ENCODE data around the gene OR10V1.
A peak's percentile ranks its signal among the peaks of the same experiment; 100 is the strongest.
"Not testable (repeated sequence)": the region's sequence is repeated elsewhere in the genome, so short reads cannot be mapped to it uniquely, and the experiment has no call there.

OR10V1 gene

DNA sequence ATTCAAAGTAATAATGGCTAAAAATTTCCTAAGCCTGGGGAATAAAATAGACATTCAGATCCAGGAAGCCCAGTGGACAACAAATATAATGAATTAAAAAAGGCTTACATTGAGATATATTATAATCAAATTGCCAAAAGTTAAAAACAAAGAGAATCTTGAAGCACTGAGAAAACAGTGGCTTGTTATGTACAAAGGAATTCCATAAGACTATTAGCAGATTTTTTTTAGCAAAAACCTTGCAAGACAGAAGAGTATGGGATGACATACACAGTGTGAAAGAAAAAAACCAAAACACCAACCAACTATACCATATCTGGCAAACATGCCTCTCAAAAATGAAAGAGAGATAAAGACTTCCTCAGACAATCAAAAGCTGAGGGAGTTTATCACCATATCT lies 20.7 kb downstream of the OR10V1 start:
- Mint-ChIP-seq H3K27me3 (peaks cover 34% of the 10 kb centered on the region), H3K36me3 (ENCODE audit: low read depth) (no peaks in the 10 kb centered on the region), H3K4me1 (no peaks in the 10 kb centered on the region)

GRCh38 chr11:59691156-59691555 lies 22.5 kb downstream of the OR10V1 start:
- Mint-ChIP-seq H3K36me3 (ENCODE audit: low read depth) (no peaks in the 10 kb centered on the region), H3K4me3 (no peak overlapping the region), H3K4me1 (no peaks in the 10 kb centered on the region), H3K27me3 (peaks cover 35% of the 10 kb centered on the region), H3K27ac (no peak overlapping the region), H3K9me3 (peaks cover 15% of the 10 kb centered on the region)
- DNase-seq (no peak), ATAC-seq (no peak)

More for the DNA sequence above, 20.7 kb downstream of the OR10V1 start:
- Mint-ChIP-seq H3K4me3 (no peak overlapping the region), H3K9me3 (peaks cover 15% of the 10 kb centered on the region), H3K27ac (no peak overlapping the region)
- DNase-seq (no peak), ATAC-seq (no peak)

- no peak overlapping the region for H3K4me3 Mint-ChIP-seq
- no peak for ATAC-seq
- no peaks in the 10 kb centered on the region for H3K4me1 Mint-ChIP-seq
- DNase-seq = no peak
- peaks cover 15% of the 10 kb centered on the region for H3K9me3 Mint-ChIP-seq
- no peaks in the 10 kb centered on the region for H3K36me3 Mint-ChIP-seq (ENCODE audit: low read depth)
- H3K27ac Mint-ChIP-seq = no peak overlapping the region
- H3K27me3 Mint-ChIP-seq = peaks cover 43% of the 10 kb centered on the region
Measured at GRCh38 chr11:59689015-59689414, 24.6 kb downstream of the OR10V1 start.

GRCh38 chr11:59681260-59681725 lies 32.4 kb downstream of the OR10V1 start:
- peaks cover 11% of the 10 kb centered on the region for H3K4me1 Mint-ChIP-seq
- H3K27me3 Mint-ChIP-seq = peaks cover 17% of the 10 kb centered on the region
- not testable (repeated sequence) for H3K27ac Mint-ChIP-seq

DNA sequence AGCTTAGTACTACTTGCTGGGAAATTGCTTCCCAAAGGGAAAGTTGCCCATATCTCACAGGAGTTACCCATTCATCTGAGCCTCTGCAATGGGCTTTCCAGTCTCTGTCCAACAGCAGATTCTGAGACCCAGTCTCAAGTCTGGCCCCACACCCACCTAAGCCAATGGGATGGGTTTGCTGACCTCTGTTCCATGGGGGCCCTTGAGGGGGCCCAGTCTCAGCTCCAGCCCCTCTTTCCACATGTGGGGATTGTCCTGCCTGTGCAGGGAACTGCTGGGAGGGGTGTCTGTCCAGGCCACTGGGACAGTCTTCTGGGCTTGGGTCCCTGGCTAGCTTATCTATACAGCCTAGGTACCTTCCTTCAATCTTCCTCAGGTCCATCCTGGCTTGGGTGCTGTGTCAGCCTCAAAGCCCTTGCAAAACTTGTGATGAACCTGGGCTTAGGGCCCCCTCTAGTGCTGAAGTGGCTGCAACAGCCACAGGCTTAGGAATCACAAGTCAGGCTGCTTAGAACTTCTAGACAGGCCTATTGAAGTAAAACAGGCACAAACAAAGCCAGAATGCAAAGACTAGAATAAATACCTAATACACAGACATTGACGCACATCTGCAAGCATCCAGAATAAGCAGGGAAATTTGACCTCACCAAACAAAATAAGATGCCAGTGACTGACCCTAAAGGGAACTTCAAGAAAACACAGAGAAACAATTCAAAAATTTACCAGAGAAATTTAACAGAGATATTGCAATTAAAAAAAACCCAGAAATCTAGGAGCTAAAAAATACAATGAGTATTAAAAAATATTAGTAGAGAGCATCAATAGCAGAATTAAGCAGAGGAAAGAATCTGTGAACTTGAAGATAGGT lies 33.1 kb downstream of the OR10V1 start:
- DNase-seq (peak; percentile 48), ATAC-seq (peak; percentile 78)
- no peaks in the 10 kb centered on the region for H3K9me3 Mint-ChIP-seq
- peaks cover 16% of the 10 kb centered on the region for H3K4me1 Mint-ChIP-seq
- peaks cover 16% of the 10 kb centered on the region for H3K27me3 Mint-ChIP-seq
- H3K36me3 Mint-ChIP-seq (ENCODE audit: low read depth) = no peaks in the 10 kb centered on the region
- no peak overlapping the region for H3K4me3 Mint-ChIP-seq
- no peak overlapping the region for H3K27ac Mint-ChIP-seq

More at GRCh38 chr11:59681260-59681725, 32.4 kb downstream of the OR10V1 start:
- not testable (repeated sequence) for DNase-seq; ATAC-seq; H3K4me3 Mint-ChIP-seq; H3K9me3 Mint-ChIP-seq; H3K36me3 Mint-ChIP-seq (ENCODE audit: low read depth)

DNA sequence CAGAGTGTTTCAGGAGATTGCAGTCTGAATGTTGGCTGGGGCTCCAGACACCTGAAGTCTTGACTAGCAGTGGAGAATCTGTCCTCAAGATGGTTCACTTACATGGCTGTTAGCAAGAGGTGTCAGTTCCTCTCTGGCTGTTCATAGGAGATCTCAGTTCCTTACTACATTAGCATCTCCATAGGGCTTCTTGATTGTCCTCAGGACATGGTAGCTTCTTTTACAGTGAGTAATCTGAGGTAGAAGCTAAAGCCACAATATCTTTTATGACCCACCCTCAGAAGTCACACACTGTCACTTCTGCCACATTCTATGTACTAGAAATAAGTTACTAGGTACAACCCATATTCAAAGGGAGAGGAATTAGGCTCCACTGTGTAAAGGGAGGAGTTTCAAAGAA lies 34.3 kb downstream of the OR10V1 start:
- H3K36me3 Mint-ChIP-seq (ENCODE audit: low read depth) = no peaks in the 10 kb centered on the region
- H3K27ac Mint-ChIP-seq = no peak overlapping the region
- no peaks in the 10 kb centered on the region for H3K9me3 Mint-ChIP-seq
- no peak for ATAC-seq
- H3K4me1 Mint-ChIP-seq = peaks cover 16% of the 10 kb centered on the region
- peaks cover 13% of the 10 kb centered on the region for H3K27me3 Mint-ChIP-seq
- no peak for DNase-seq
- H3K4me3 Mint-ChIP-seq = no peak overlapping the region

DNA sequence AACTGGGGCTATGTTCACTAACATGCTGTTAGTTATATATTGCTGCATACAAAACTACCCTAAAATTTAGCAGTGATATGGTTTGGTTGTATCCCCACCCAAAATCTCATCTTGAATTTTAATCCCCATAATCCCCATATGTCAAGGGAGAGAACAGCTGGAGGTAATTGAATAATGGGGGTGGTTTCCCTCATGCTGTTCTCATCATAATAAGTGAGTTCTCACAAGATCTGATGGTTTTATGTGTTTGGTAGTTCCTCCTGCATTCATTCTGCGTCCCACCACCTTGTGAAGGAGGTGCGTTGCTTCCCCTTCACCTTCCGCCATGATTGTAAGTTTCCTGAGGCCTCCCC lies 34.9 kb downstream of the OR10V1 start:
- H3K9me3 Mint-ChIP-seq = no peaks in the 10 kb centered on the region
- ATAC-seq = no peak
- no peak overlapping the region for H3K4me3 Mint-ChIP-seq
- no peaks in the 10 kb centered on the region for H3K36me3 Mint-ChIP-seq (ENCODE audit: low read depth)
- H3K27ac Mint-ChIP-seq = no peak overlapping the region
- H3K4me1 Mint-ChIP-seq = peaks cover 16% of the 10 kb centered on the region
- peaks cover 11% of the 10 kb centered on the region for H3K27me3 Mint-ChIP-seq
- no peak for DNase-seq

GRCh38 chr11:59678118-59678812 lies 35.4 kb downstream of the OR10V1 start:
- Mint-ChIP-seq H3K27me3 (peaks cover 8% of the 10 kb centered on the region), H3K4me3 (no peak overlapping the region), H3K36me3 (ENCODE audit: low read depth) (no peaks in the 10 kb centered on the region), H3K27ac (no peak overlapping the region), H3K9me3 (no peaks in the 10 kb centered on the region), H3K4me1 (peaks cover 16% of the 10 kb centered on the region)
- DNase-seq (no peak), ATAC-seq (no peak)

DNA sequence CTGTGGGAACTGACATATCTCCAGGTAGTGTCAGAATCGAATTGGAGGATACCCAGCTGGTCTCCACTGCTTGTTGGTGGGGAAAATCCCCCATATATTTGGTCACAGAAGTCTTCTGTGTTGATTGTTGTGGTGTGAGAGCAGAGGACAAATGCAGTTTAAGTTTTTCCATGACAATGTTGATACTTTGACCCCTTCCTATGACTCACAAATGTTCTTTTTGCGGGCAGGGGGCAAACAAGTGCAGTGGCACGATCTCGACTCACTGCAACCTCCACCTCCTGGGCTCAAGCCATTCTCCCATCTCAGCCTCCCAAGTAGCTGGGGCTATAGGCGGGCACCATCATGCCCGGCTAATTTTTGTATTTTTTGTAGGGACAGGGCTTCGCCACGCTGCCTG lies 37.4 kb downstream of the OR10V1 start:
- no peak overlapping the region for H3K4me3 Mint-ChIP-seq

DNA sequence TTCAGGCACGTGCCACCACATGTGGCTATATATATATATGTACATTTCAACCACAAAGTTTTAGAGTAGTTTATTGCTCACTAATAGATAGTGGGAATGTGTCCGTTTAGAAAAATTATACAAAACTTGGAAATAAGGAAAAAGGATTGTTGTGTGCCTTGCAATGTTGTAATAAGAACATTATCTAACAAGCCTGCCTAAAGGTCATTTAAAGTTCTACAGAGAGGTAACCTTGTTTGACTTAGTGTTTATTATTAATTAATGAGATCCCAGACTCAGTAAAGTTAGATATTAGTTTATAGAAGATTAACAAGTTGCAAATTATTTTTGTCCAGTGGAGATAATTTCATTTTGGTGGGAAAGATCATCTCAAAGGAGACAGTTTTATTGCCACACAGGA lies 39.4 kb downstream of the OR10V1 start:
- H3K27ac Mint-ChIP-seq = no peak overlapping the region
- no peak for DNase-seq
- no peak for ATAC-seq

More for the DNA sequence above, 37.4 kb downstream of the OR10V1 start:
- Mint-ChIP-seq H3K9me3 (no peaks in the 10 kb centered on the region), H3K4me1 (peaks cover 16% of the 10 kb centered on the region), H3K27me3 (peaks cover 4% of the 10 kb centered on the region), H3K27ac (no peak overlapping the region), H3K36me3 (ENCODE audit: low read depth) (no peaks in the 10 kb centered on the region)
- DNase-seq (no peak), ATAC-seq (peak; percentile 12)

DNA sequence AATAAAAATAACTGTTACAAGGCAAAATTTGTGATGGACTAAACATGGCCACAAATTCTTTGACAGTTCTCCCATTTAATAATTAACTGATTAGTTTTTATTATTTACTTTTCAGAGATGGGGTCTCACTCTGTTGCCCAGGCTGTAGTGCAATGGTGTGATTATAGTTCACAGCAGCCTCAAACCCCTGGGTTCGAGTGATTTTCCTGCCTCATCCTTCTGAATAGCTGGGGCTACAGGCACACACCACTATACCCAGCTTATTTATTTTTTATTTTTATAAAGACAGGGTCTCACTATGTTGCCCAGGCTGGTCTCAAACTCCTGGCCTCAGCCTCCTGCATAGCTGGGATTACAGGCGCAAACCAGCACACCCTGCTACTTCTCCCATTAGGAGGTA lies 40.4 kb downstream of the OR10V1 start:
- no peak overlapping the region for H3K4me3 Mint-ChIP-seq
- peaks cover 4% of the 10 kb centered on the region for H3K27me3 Mint-ChIP-seq
- no peak overlapping the region for H3K27ac Mint-ChIP-seq
- DNase-seq (no peak), ATAC-seq (no peak)
- peaks cover 19% of the 10 kb centered on the region for H3K4me1 Mint-ChIP-seq
- H3K36me3 Mint-ChIP-seq (ENCODE audit: low read depth) = no peaks in the 10 kb centered on the region
- no peaks in the 10 kb centered on the region for H3K9me3 Mint-ChIP-seq

More for the DNA sequence above, 39.4 kb downstream of the OR10V1 start:
- no peaks in the 10 kb centered on the region for H3K9me3 Mint-ChIP-seq
- no peak overlapping the region for H3K4me3 Mint-ChIP-seq
- H3K27me3 Mint-ChIP-seq = peaks cover 4% of the 10 kb centered on the region
- H3K36me3 Mint-ChIP-seq (ENCODE audit: low read depth) = no peaks in the 10 kb centered on the region
- peaks cover 25% of the 10 kb centered on the region for H3K4me1 Mint-ChIP-seq

DNA sequence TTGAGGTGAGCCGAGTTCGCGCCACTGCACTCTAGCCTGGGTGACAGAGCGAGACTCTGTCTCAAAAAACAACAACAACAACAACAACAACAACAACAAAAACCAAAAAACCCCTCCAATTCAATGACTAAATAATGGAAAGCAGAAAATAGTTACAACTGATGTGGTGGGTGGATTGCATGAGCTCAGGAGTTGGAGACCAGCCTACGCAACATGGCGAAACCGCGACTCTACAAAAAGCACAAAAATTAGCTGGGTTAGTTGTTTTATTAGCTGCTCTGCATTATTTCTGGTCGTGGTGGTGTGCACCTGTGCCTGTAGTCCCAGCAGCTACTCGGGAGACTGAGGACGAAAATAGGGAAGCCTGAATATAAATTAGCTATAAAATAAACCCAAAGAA lies 42.2 kb downstream of the OR10V1 start:
- Mint-ChIP-seq H3K27me3 (peaks cover 4% of the 10 kb centered on the region), H3K9me3 (no peaks in the 10 kb centered on the region), H3K4me1 (peaks cover 35% of the 10 kb centered on the region), H3K4me3 (no peak overlapping the region), H3K27ac (no peak overlapping the region), H3K36me3 (ENCODE audit: low read depth) (peaks cover 13% of the 10 kb centered on the region)
- ATAC-seq = no peak
- no peak for DNase-seq

DNA sequence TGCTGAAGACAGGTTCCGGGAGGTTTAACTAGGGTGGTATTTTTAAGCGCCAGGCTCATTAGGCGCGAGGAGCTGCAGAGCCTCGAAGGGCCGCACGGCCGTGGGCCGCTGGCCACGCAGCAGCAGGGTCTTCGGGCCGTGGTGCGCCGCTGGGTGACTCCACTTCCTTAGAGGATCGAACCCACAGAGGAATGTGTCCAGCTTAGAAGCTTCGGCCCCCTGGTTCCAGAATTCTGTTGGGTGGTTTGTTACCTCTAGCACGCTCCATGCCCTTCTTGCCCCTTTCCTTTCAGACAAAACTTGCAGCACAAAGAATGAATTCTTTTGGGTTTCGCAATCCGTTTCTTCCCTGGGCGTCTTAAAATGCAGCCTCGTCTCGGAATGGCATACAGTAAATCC lies 44.0 kb downstream of the OR10V1 start:
- Mint-ChIP-seq H3K4me3 (peak overlapping the region; percentile 92), H3K27ac (peak overlapping the region; percentile 95), H3K4me1 (peaks cover 39% of the 10 kb centered on the region), H3K27me3 (no peaks in the 10 kb centered on the region), H3K36me3 (ENCODE audit: low read depth) (peaks cover 30% of the 10 kb centered on the region), H3K9me3 (no peaks in the 10 kb centered on the region)
- DNase-seq (peak; percentile 35), ATAC-seq (no peak)

- H3K4me3 Mint-ChIP-seq = peak within 1 kb of the TSS; percentile 92
- H3K27ac Mint-ChIP-seq = peak within 1 kb of the TSS; percentile 95
- H3K4me1 Mint-ChIP-seq = peaks cover 42% of the 10 kb centered on the region
- H3K9me3 Mint-ChIP-seq = no peaks in the 10 kb centered on the region
- peak; percentile 98 for DNase-seq
- H3K36me3 Mint-ChIP-seq (ENCODE audit: low read depth) = peaks cover 32% of the 10 kb centered on the region
- peak; percentile 94 for ATAC-seq
- H3K27me3 Mint-ChIP-seq = no peaks in the 10 kb centered on the region
Measured at GRCh38 chr11:59668950-59669610, 44.6 kb downstream of the OR10V1 start, which contains the start of gene PATL1. Gene PATL1 (minus strand): TSS chr11:59669037. CDS start chr11:59668895, 142 bp downstream.

All from activated naive CD8-positive, alpha-beta T cell treated with anti-CD3 and anti-CD28 coated beads, Interleukin-2, amount 50 U/mL, for 24 hours (primary cell).